Ureter (tissue), 1 donor: ENCODE data around the gene TIMM13. TPM values are rescaled to one million over a fixed set of nuclear protein-coding genes. Genes with fewer than 3 reads are reported as not detected.
"Not testable (repeated sequence)": the region's sequence is repeated elsewhere in the genome, so short reads cannot be mapped to it uniquely, and the experiment has no call there.

Source experiments
- DNase-seq: peaks from one replicate; pipeline ENCODE4 v3.0.0-alpha.2; 2020; ENCODE audit warnings: low spot score
- total RNA-seq: library from RNA; stranded (reverse); gene quantifications from one replicate; pipeline ENCODE4 v1.2.4, GENCODE V29; 2023
- donor health status: DM: yes; HTN: yes; CAD: no.

TIMM13 gene
- total RNA-seq, 1 donor from 2014 or later, result 87.0 TPM

- no peak for DNase-seq
Measured at GRCh38 chr19:2431318-2432055, 4.1 kb upstream of the TIMM13 start.

- no peak for DNase-seq
Measured at GRCh38 chr19:2429917-2430535, 2.6 kb upstream of the TIMM13 start.

GRCh38 chr19:2428756-2429711 lies 1.6 kb upstream of the TIMM13 start:
- no peak for DNase-seq

- DNase-seq, result no peak
Measured at GRCh38 chr19:2428321-2428690, 920 bp upstream of the TIMM13 start.

GRCh38 chr19:2426611-2427428 lies 566 bp downstream of the TIMM13 start:
- DNase-seq, result no peak

GRCh38 chr19:2425622-2426581 lies 1.5 kb downstream of the TIMM13 start:
- no peak for DNase-seq

- no peak for DNase-seq
Measured at GRCh38 chr19:2424686-2425621, 2.4 kb downstream of the TIMM13 start.

GRCh38 chr19:2423915-2424685 lies 3.3 kb downstream of the TIMM13 start:
- no peak for DNase-seq

GRCh38 chr19:2423071-2423914 lies 4.1 kb downstream of the TIMM13 start:
- DNase-seq, result no peak

GRCh38 chr19:2421581-2422306 lies 5.6 kb downstream of the TIMM13 start:
- no peak for DNase-seq

- DNase-seq, result no peak
Measured at GRCh38 chr19:2420490-2420889, 6.9 kb downstream of the TIMM13 start.

GRCh38 chr19:2419754-2420153 lies 7.6 kb downstream of the TIMM13 start:
- no peak for DNase-seq

- DNase-seq, result no peak
Measured at GRCh38 chr19:2417881-2418406, 9.4 kb downstream of the TIMM13 start.

- DNase-seq, result not testable (repeated sequence)
Measured at GRCh38 chr19:2417436-2417835, 9.9 kb downstream of the TIMM13 start.

- no peak for DNase-seq
Measured at GRCh38 chr19:2416321-2417097, 10.9 kb downstream of the TIMM13 start.

- no peak for DNase-seq
Measured at GRCh38 chr19:2415973-2416319, 11.4 kb downstream of the TIMM13 start.
